DND-41 (cell line): ENCODE results near the gene FUS.
A peak's percentile ranks its signal among the peaks of the same experiment; 100 is the strongest.

Experiments used
- ATAC-seq: fragments of 200-7000 bp; cut with Tn5 transposase; 3 replicates; pipeline ENCODE4 v1.9.1; 2021; ENCODE audit warnings: low read depth; ENCODE audit not compliant: insufficient read depth
- DNase-seq: peaks from one replicate; pipeline ENCODE4 v3.0.0-alpha.2; 2020
- H2AFZ ChIP-seq: 2 replicates; pipeline ENCODE4 v1.6.0; 2012; ENCODE audit warnings: low read depth, low read length
- H3K27ac ChIP-seq: 2 replicates; pipeline ENCODE4 v1.5.1; 2012; ENCODE audit warnings: low read length, inconsistent platforms
- H3K27me3 ChIP-seq: fragments of 200-600 bp; sonication (generic); 2 replicates; pipeline ENCODE4 v1.6.0; 2012; ENCODE audit warnings: low read length, mild to moderate bottlenecking, inconsistent platforms; ENCODE audit not compliant: insufficient read depth, poor library complexity
- H3K36me3 ChIP-seq: 2 replicates; pipeline ENCODE4 v1.5.1; 2012; ENCODE audit warnings: low read length, inconsistent platforms; ENCODE audit not compliant: insufficient read depth
- H3K4me1 ChIP-seq: 2 replicates; pipeline ENCODE4 v1.5.1; 2012; ENCODE audit warnings: mild to moderate bottlenecking, low read length; ENCODE audit not compliant: insufficient read depth
- H3K4me2 ChIP-seq: 2 replicates; pipeline ENCODE4 v1.6.0; 2012; ENCODE audit warnings: mild to moderate bottlenecking, moderate library complexity, low read length, inconsistent platforms; ENCODE audit not compliant: insufficient read depth
- H3K4me3 ChIP-seq, 2 experiments: fragments of 200-600 bp in 1 of 2; shearing (Covaris generic) in 1 of 2; 2 replicates each; pipeline ENCODE4 v1.5.1; 2012 to 2016; ENCODE audit warnings: inconsistent platforms in 2 of 2, low read length in 2 of 2, mild to moderate bottlenecking in 2 of 2, low read depth in 1 of 2, moderate library complexity in 1 of 2
- H3K79me2 ChIP-seq: 2 replicates; pipeline ENCODE4 v1.6.0; 2012; ENCODE audit warnings: low read length, inconsistent platforms; ENCODE audit not compliant: insufficient read depth
- H3K9ac ChIP-seq: 2 replicates; pipeline ENCODE4 v1.6.0; 2012; ENCODE audit warnings: low read depth, mild to moderate bottlenecking, inconsistent platforms, low read length, moderate library complexity
- H3K9me3 ChIP-seq: 2 replicates; pipeline ENCODE4 v1.5.1; 2012; ENCODE audit warnings: low read length, moderate library complexity, mild to moderate bottlenecking, inconsistent platforms; ENCODE audit not compliant: insufficient read depth, severe bottlenecking
- H4K20me1 ChIP-seq: 2 replicates; pipeline ENCODE4 v1.6.0; 2012; ENCODE audit warnings: low read length; ENCODE audit not compliant: insufficient read depth
- EZH2 ChIP-seq: IDR thresholded peaks from 3 replicates; pipeline ENCODE4 v1.6.1; 2012; ENCODE audit warnings: borderline replicate concordance, low read depth, mild to moderate bottlenecking, moderate library complexity, low read length, inconsistent platforms; ENCODE audit not compliant: severe bottlenecking
- TF ChIP-seq, protein P1 (sequence below): IDR thresholded peaks from 2 replicates; pipeline ENCODE4 v1.5.1; 2012; ENCODE audit warnings: borderline replicate concordance, low read length, moderate library complexity, mild to moderate bottlenecking; ENCODE audit not compliant: poor library complexity, severe bottlenecking; ENCODE audit errors: extremely low read depth

Gene FUS

DNA sequence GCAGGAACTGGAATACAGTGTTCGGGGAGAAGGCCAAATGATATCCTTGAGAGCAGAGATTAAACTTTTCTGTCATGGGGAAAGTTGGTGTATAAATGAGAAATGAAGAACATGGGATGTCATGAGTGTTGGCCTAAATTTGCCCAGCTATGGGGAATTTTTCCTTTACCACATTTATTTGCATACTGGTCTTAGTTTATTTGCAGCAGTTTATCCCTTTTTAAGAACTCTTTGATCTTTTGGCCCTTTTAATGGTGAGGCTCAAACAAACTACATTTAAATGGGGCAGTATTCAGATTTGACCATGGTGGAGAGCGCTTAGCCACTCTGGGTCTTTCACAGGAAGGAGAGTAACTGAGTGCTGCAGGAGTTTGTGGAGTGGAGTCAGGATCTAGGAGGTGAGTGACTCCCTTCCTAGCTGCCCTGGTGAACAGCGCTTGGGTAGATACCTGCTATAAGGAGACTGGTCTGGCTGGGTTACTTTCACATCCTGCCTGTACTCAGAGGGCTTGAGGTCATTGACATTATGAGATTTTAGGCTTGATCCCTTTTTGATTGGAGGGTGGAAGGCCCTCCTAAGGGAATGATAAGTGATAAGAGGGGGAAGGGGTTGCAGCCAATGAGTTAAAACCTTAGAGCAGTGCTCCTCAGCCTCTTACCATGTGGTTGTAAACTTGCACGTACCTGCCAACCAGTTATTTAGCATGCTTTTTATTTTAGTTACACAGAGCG lies 11.9 kb downstream of the FUS start:
- H3K4me2 ChIP-seq: no peak overlapping the region
- no peak overlapping the region for H3K9ac ChIP-seq
- DNase-seq (no peak), ATAC-seq (no peak)
- H3K27me3 ChIP-seq: no peaks in the 10 kb centered on the region
- H3K9me3 ChIP-seq: no peaks in the 10 kb centered on the region
- H3K27ac ChIP-seq: no peak overlapping the region
- TF ChIP-seq EZH2: no peak
- TF ChIP-seq, protein P1, sequence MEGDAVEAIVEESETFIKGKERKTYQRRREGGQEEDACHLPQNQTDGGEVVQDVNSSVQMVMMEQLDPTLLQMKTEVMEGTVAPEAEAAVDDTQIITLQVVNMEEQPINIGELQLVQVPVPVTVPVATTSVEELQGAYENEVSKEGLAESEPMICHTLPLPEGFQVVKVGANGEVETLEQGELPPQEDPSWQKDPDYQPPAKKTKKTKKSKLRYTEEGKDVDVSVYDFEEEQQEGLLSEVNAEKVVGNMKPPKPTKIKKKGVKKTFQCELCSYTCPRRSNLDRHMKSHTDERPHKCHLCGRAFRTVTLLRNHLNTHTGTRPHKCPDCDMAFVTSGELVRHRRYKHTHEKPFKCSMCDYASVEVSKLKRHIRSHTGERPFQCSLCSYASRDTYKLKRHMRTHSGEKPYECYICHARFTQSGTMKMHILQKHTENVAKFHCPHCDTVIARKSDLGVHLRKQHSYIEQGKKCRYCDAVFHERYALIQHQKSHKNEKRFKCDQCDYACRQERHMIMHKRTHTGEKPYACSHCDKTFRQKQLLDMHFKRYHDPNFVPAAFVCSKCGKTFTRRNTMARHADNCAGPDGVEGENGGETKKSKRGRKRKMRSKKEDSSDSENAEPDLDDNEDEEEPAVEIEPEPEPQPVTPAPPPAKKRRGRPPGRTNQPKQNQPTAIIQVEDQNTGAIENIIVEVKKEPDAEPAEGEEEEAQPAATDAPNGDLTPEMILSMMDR: no peak
- H3K4me3 ChIP-seq: no peak overlapping the region
- H3K36me3 ChIP-seq: peaks cover 97% of the 10 kb centered on the region
- H2AFZ ChIP-seq: no peak overlapping the region
- peaks cover 3% of the 10 kb centered on the region; the same call in 1 of the 2 replicates for H3K4me1 ChIP-seq
- peaks cover 59% of the 10 kb centered on the region for H3K79me2 ChIP-seq
- H4K20me1 ChIP-seq: peaks cover 94% of the 10 kb centered on the region

DNA sequence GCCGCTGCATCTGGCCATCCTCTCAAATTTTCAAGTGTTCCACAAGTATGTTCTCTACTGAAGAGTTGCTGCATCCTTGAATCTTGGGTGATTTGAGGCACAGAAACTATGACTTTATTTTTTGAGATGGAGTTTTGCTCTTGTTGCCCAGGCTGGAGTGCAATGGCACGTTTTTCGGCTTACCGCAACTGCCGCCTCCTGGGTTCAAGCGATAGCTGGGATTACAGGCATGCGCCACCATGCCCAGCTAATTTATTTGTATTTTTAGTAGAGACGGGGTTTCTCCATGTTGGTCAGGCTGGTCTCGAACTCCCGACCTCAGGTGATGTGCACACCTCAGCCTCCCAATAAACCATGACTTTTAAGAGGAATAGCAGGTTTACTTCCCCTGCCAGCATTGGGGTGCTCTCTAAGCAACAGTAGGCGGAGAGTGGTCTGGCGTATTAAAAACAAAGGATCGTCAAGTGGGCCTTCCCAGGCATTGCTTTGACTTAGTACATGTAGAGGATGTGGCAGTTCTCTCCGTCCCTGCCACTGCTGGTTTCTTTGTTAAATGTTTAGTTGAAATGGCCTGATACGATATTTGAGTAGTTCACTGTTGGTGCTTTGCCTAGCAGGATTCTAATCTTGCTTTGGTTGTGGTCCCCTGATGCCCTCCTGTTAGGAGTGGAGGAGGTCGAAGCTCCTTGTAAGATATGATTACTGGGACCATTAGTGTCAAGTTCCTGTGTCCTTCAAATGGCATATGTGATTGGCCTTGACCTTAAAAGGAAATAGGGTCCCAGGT lies 13.1 kb downstream of the FUS start:
- peaks cover 82% of the 10 kb centered on the region for H4K20me1 ChIP-seq
- no peaks in the 10 kb centered on the region for H3K9me3 ChIP-seq
- H2AFZ ChIP-seq: no peak overlapping the region
- H3K9ac ChIP-seq: no peak overlapping the region
- H3K4me1 ChIP-seq: no peaks in the 10 kb centered on the region
- no peaks in the 10 kb centered on the region for H3K27me3 ChIP-seq
- 0 out of 3 replicates have a peak, but pooled peaks have one; percentile 1 for ATAC-seq
- no peak overlapping the region for H3K4me2 ChIP-seq
- H3K79me2 ChIP-seq: peaks cover 47% of the 10 kb centered on the region
- TF ChIP-seq EZH2: no peak
- TF ChIP-seq, protein P1: no peak
- H3K4me3 ChIP-seq: no peak overlapping the region
- DNase-seq: no peak
- peaks cover 85% of the 10 kb centered on the region for H3K36me3 ChIP-seq
- no peak overlapping the region for H3K27ac ChIP-seq

DNA sequence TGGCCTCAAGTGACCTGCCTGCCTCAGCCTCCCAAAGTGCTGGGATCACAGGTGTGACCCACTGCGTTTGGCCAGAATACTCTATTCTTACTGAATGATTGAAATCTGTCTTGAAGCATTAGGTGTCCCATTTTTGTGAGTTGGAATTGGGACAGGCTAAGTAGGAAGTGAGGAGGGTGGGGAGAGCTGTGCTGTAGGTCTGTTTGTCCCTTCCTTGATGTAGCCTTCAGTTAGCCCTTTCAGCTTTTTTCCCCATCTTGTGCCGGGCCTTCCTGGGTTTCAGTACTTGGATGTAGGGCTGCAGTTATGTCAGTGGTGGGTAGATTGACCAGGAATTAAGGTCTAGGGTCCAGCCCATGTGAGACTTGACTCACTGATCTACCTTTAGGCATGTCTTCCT lies 13.9 kb downstream of the FUS start:
- no peak for ATAC-seq
- Histone ChIP-seq H3K4me2 (no peak overlapping the region), H3K27me3 (no peaks in the 10 kb centered on the region), H3K27ac (no peak overlapping the region), H3K9ac (no peak overlapping the region), H2AFZ (no peak overlapping the region), H3K79me2 (peaks cover 39% of the 10 kb centered on the region), H3K9me3 (no peaks in the 10 kb centered on the region), H3K36me3 (peaks cover 81% of the 10 kb centered on the region), H4K20me1 (peaks cover 80% of the 10 kb centered on the region), H3K4me1 (no peaks in the 10 kb centered on the region), H3K4me3 (no peak overlapping the region)
- DNase-seq: no peak
- TF ChIP-seq, protein P1: no peak
- no peak for TF ChIP-seq EZH2
